GM21381 (cell line): ENCODE results near the gene CBX8.

Experiments used
- ATAC-seq: cut with Tn5 transposase; IDR thresholded peaks from one replicate; pipeline ENCODE4 v1.9.1; 2021; ENCODE audit warnings: mild to moderate bottlenecking, moderate library complexity; ENCODE audit not compliant: unreplicated experiment

CBX8 gene

GRCh38 chr17:79796763-79797491 lies at the start of gene CBX8:
TSS of gene CBX8 (minus strand) at chr17:79797077. CDS start at chr17:79796998, 79 bp downstream.
- peak; percentile 89 for ATAC-seq

GRCh38 chr17:79845601-79845949 lies 48.7 kb upstream of the CBX8 start:
- no peak for ATAC-seq

- no peak for ATAC-seq
Observed at GRCh38 chr17:79844869-79845600, 48.2 kb upstream of the CBX8 start.

- ATAC-seq: no peak
Observed at GRCh38 chr17:79843816-79844800, 47.2 kb upstream of the CBX8 start.

GRCh38 chr17:79843474-79843815 lies 46.6 kb upstream of the CBX8 start:
- ATAC-seq: no peak

GRCh38 chr17:79842656-79843473 lies 46.0 kb upstream of the CBX8 start:
- no peak for ATAC-seq

GRCh38 chr17:79842136-79842655 lies 45.3 kb upstream of the CBX8 start:
- ATAC-seq: no peak

GRCh38 chr17:79841369-79842135 lies 44.7 kb upstream of the CBX8 start:
- ATAC-seq: no peak

- ATAC-seq: no peak
Observed at GRCh38 chr17:79840989-79841286, 44.1 kb upstream of the CBX8 start.

- no peak for ATAC-seq
Observed at GRCh38 chr17:79840269-79840988, 43.6 kb upstream of the CBX8 start.

GRCh38 chr17:79839356-79840268 lies 42.7 kb upstream of the CBX8 start, which contains the start of gene CBX4:
TSS of gene CBX4 (minus strand) at chr17:79839440. CDS start at chr17:79839251, 189 bp downstream.
- peak; percentile 53 for ATAC-seq

GRCh38 chr17:79838522-79839274 lies 41.8 kb upstream of the CBX8 start:
- peak; percentile 7 for ATAC-seq

- ATAC-seq: no peak
Observed at GRCh38 chr17:79837888-79838521, 41.1 kb upstream of the CBX8 start.

GRCh38 chr17:79836972-79837887 lies 40.4 kb upstream of the CBX8 start:
- ATAC-seq: no peak

- no peak for ATAC-seq
Observed at GRCh38 chr17:79836510-79836971, 39.7 kb upstream of the CBX8 start.
